ENCODE data around the gene ACRV1. TPM values are rescaled to one million over a fixed set of nuclear protein-coding genes. Genes with fewer than 3 reads are reported as not detected.
A peak's percentile ranks its signal among the peaks of the same experiment; 100 is the strongest.

The ACRV1 gene
- total and polyA plus RNA-seq, 2 of the 4 experiments (the other 2 are of a cell fraction), result not detected

DNA sequence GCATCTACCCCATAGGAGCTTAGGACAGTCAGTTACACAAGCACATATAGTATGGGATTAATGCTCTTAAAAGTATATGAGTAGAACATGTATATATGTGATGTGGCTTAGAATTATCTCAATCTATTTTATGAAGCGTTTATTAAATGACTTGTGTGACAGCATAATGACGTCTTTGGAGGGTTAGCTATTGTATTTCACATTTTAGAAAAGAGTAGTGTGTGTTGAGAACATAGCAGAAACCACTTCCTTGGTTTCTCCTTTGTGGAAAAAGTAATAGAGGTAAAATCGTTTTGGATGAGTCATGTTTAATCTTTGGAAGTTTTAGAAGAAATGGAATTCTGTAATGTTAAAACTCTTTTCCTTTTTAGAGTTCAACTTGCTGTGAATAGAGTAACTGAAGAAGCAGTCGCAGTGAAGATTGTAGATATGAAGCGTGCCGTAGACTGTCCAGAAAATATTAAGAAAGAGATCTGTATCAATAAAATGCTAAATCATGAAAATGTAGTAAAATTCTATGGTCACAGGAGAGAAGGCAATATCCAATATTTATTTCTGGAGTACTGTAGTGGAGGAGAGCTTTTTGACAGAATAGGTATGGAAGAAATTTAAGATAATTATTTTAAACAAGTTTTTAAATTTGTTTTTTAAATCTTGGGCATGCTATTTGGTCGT is 53.3 kb downstream of the ACRV1 start:
- H4K5ac ChIP-seq (ENCODE audit: low read depth, low read length), result peak overlapping the region; percentile 28; the same call in 1 of the 2 replicates
- peaks cover 11 to 47% of the 10 kb centered on the region in 2 experiments; a peak in 3 of 4 replicates for H3K79me1 ChIP-seq (ENCODE audit: low read depth in 1 of 2, low read length in 2 of 2)
- in situ Hi-C loops (cut with MboI; ENCODE audit: low sequenced_read_pairs) (loop anchor here (10.0 kb wide), 1 partner anchor 247 kb away; no protein-coding TSS in a partner anchor), intact Hi-C loops (cut with micrococcal nuclease) (loop anchor here (2.0 kb wide), 1 partner anchor 47 kb away; no protein-coding TSS in a partner anchor), dilution Hi-C loops (cut with HindIII; ENCODE audit: low sequenced_read_pairs, unreplicated experiment) (no loop called here)
- 0 out of 2 replicates have a peak, but pooled peaks cover 2% of the 10 kb centered on the region for H3K9me1 ChIP-seq (ENCODE audit: insufficient read depth, low read length)
- BruUV-seq (replicated peaks), result no TSS peak
- H2BK15ac ChIP-seq (ENCODE audit: low read depth, low read length), result no peak overlapping the region
- H2BK20ac ChIP-seq (ENCODE audit: low read depth, low read length), result peak overlapping the region; percentile 29; the same call in 1 of the 2 replicates
- ATAC-seq (ENCODE audit: low read depth) (no peak), DNase-seq (peak; percentile 31)
- H3K27me3 ChIP-seq (ENCODE audit: control insufficient read depth, insufficient read depth, low read length), result no peaks in the 10 kb centered on the region
- TF ChIP-seq SMC3 (IDR thresholded peaks at IDR 0.05; ENCODE audit: low read depth, low read length), result no peak
- no peak for TF ChIP-seq MAFK (IDR thresholded peaks at IDR 0.05; ENCODE audit: low read depth, low read length)
- TF ChIP-seq CEBPB (IDR thresholded peaks at IDR 0.05; ENCODE audit: low read depth, low read length), result no peak
- TF ChIP-seq FOS (IDR thresholded peaks at IDR 0.05; ENCODE audit: low read depth, low read length), result peak; percentile 24; the same call in 1 of the 2 replicates
- TF ChIP-seq CHD1 (IDR thresholded peaks at IDR 0.05; ENCODE audit: low read depth, low read length), result no peak
- no peak for TF ChIP-seq MAZ (IDR thresholded peaks at IDR 0.05; ENCODE audit: borderline replicate concordance, low read depth, low read length)
- H3K4me3 ChIP-seq (ENCODE audit: insufficient read depth, low read depth, low read length), result peak overlapping the region; percentile 72
- peak overlapping the region; percentile 95 for H3K4me2 ChIP-seq (ENCODE audit: low read depth, low read length)
- no CpG with 5 or more reads among the region's 7 CpGs for WGBS, 2 experiments (ENCODE audit: extremely low coverage in 2 of 2, insufficient read length in 1 of 2)
- H3K36me3 ChIP-seq (ENCODE audit: control insufficient read depth, insufficient read depth, low read length), result no peaks in the 10 kb centered on the region
- no peak overlapping the region for H2AFZ ChIP-seq (replicated peaks; ENCODE audit: low read length, poor library complexity)
- ChIA-PET CTCF (interaction anchor here (1.0 kb wide), 1 partner anchor 247 kb away, joined by 4 read pairs; no protein-coding TSS in a partner anchor), POLR2A (ENCODE audit: unreplicated experiment) (no interaction called here)
- H4K20me1 ChIP-seq (ENCODE audit: insufficient read depth, low read length), result no peaks in the 10 kb centered on the region
- H2AK9ac ChIP-seq (replicated peaks; ENCODE audit: low read depth, low read length, poor library complexity), result no peak overlapping the region
- peaks cover 4% of the 10 kb centered on the region for H3K4me1 ChIP-seq (ENCODE audit: control insufficient read depth, insufficient read depth, low read length)
- H3K27ac ChIP-seq (ENCODE audit: insufficient read depth, low read length), result peak overlapping the region; percentile 58
- peak overlapping the region; percentile 91 to 99; a peak in 2 of 4 replicates for H4K8ac ChIP-seq (ENCODE audit: low read depth in 2 of 2, low read length in 2 of 2)
- H3K4ac ChIP-seq (ENCODE audit: low read depth, low read length), result peak overlapping the region; percentile 62; the same call in 1 of the 2 replicates
- peak overlapping the region; percentile 75 for H3K9ac ChIP-seq (ENCODE audit: low read depth, low read length)
- peak overlapping the region; percentile 84 for H3K14ac ChIP-seq (replicated peaks; ENCODE audit: low read depth, low read length)
- H4K91ac ChIP-seq (ENCODE audit: insufficient read depth, low read depth, low read length), result peak overlapping the region; percentile 80; the same call in 1 of the 2 replicates
- no peak overlapping the region for H3K18ac ChIP-seq (ENCODE audit: low read depth, low read length)
- H3K9me3 ChIP-seq (ENCODE audit: control insufficient read depth, insufficient read depth, low read length), result no peaks in the 10 kb centered on the region
- peak overlapping the region; percentile 71; the same call in 1 of the 2 replicates for H2AK5ac ChIP-seq (ENCODE audit: low read depth, low read length)
- peak overlapping the region; percentile 82 for H3K23ac ChIP-seq (ENCODE audit: low read depth, low read length)
- peak overlapping the region; percentile 55 for H2BK5ac ChIP-seq (ENCODE audit: low read depth, low read length, poor library complexity, severe bottlenecking)
- H3K56ac ChIP-seq (ENCODE audit: extremely low read depth, insufficient read depth, low read length), result peak overlapping the region; percentile 87; the same call in 1 of the 2 replicates
- peak overlapping the region; percentile 50; the same call in 1 of the 2 replicates for H2BK120ac ChIP-seq (ENCODE audit: low read depth, low read length)
